Effector memory CD4-positive, alpha-beta T cell (primary cell): ENCODE results near the gene BTBD6.

Source experiments
- DNase-seq, 3 donors: peaks; one replicate each; pipeline ENCODE4 v3.0.0-alpha.2; 2020
- H3K27ac ChIP-seq: 2 replicates; pipeline ENCODE4 v1.7.0; 2013; ENCODE audit warnings: mild to moderate bottlenecking, low read length, moderate library complexity; ENCODE audit not compliant: insufficient read depth, poor library complexity, severe bottlenecking
- H3K27me3 ChIP-seq: replicated peaks from 2 replicates; pipeline ENCODE4 v1.7.0; 2013; ENCODE audit warnings: mild to moderate bottlenecking, low read length; ENCODE audit not compliant: insufficient read depth, control insufficient read depth, poor library complexity, severe bottlenecking
- H3K36me3 ChIP-seq: 2 replicates; pipeline ENCODE4 v1.7.0; 2013; ENCODE audit warnings: mild to moderate bottlenecking, low read length, moderate library complexity; ENCODE audit not compliant: control insufficient read depth, insufficient read depth
- H3K4me1 ChIP-seq: 2 replicates; pipeline ENCODE4 v1.7.0; 2013; ENCODE audit warnings: low read length, mild to moderate bottlenecking; ENCODE audit not compliant: control insufficient read depth, insufficient read depth, poor library complexity, severe bottlenecking
- H3K4me3 ChIP-seq: 2 replicates; pipeline ENCODE4 v1.7.0; 2013; ENCODE audit warnings: low read length, low read depth, mild to moderate bottlenecking; ENCODE audit not compliant: insufficient read depth, poor library complexity, severe bottlenecking
- H3K9me3 ChIP-seq: 2 replicates; pipeline ENCODE4 v1.7.0; 2013; ENCODE audit warnings: mild to moderate bottlenecking, low read length, moderate library complexity; ENCODE audit not compliant: control insufficient read depth

The BTBD6 gene

GRCh38 chr14:105210266-105211025 lies 37.9 kb upstream of the BTBD6 start:
- Histone ChIP-seq H3K9me3 (no peaks in the 10 kb centered on the region), H3K27me3 (no peaks in the 10 kb centered on the region), H3K27ac (no peak overlapping the region), H3K4me1 (no peaks in the 10 kb centered on the region), H3K36me3 (peaks cover 9% of the 10 kb centered on the region), H3K4me3 (no peak overlapping the region)
- DNase-seq, result no peak

GRCh38 chr14:105211086-105211757 lies 37.1 kb upstream of the BTBD6 start:
- no peak overlapping the region for H3K4me3 ChIP-seq
- no peaks in the 10 kb centered on the region for H3K4me1 ChIP-seq
- H3K27ac ChIP-seq, result no peak overlapping the region
- peaks cover 9% of the 10 kb centered on the region for H3K36me3 ChIP-seq
- H3K9me3 ChIP-seq, result no peaks in the 10 kb centered on the region
- H3K27me3 ChIP-seq, result no peaks in the 10 kb centered on the region
- DNase-seq, result no peak

GRCh38 chr14:105211758-105212089 lies 36.6 kb upstream of the BTBD6 start:
- H3K36me3 ChIP-seq, result peaks cover 9% of the 10 kb centered on the region
- H3K4me1 ChIP-seq, result no peaks in the 10 kb centered on the region
- H3K27me3 ChIP-seq, result no peaks in the 10 kb centered on the region
- DNase-seq, result no peak
- H3K4me3 ChIP-seq, result no peak overlapping the region
- no peaks in the 10 kb centered on the region for H3K9me3 ChIP-seq
- H3K27ac ChIP-seq, result no peak overlapping the region

GRCh38 chr14:105212541-105213300 lies 35.6 kb upstream of the BTBD6 start:
- Histone ChIP-seq H3K9me3 (no peaks in the 10 kb centered on the region), H3K4me1 (no peaks in the 10 kb centered on the region), H3K27ac (no peak overlapping the region), H3K27me3 (no peaks in the 10 kb centered on the region), H3K4me3 (no peak overlapping the region), H3K36me3 (peaks cover 18% of the 10 kb centered on the region)
- no peak for DNase-seq

GRCh38 chr14:105213361-105213760 lies 35.0 kb upstream of the BTBD6 start:
- Histone ChIP-seq H3K36me3 (peaks cover 23% of the 10 kb centered on the region), H3K27me3 (no peaks in the 10 kb centered on the region), H3K4me1 (no peaks in the 10 kb centered on the region), H3K4me3 (no peak overlapping the region), H3K27ac (no peak overlapping the region), H3K9me3 (no peaks in the 10 kb centered on the region)
- DNase-seq, result no peak

- no peaks in the 10 kb centered on the region for H3K9me3 ChIP-seq
- H3K36me3 ChIP-seq, result peaks cover 33% of the 10 kb centered on the region
- H3K27me3 ChIP-seq, result no peaks in the 10 kb centered on the region
- H3K4me3 ChIP-seq, result no peak overlapping the region
- H3K27ac ChIP-seq, result no peak overlapping the region
- no peaks in the 10 kb centered on the region for H3K4me1 ChIP-seq
- DNase-seq, result no peak
Measured at GRCh38 chr14:105214324-105214915, 33.9 kb upstream of the BTBD6 start.

GRCh38 chr14:105215602-105216001 lies 32.7 kb upstream of the BTBD6 start:
- peaks cover 40% of the 10 kb centered on the region for H3K36me3 ChIP-seq

GRCh38 chr14:105216490-105217247 lies 31.7 kb upstream of the BTBD6 start:
- no peak for DNase-seq
- peaks cover 44% of the 10 kb centered on the region for H3K36me3 ChIP-seq
- H3K4me1 ChIP-seq, result no peaks in the 10 kb centered on the region
- no peak overlapping the region for H3K4me3 ChIP-seq
- no peaks in the 10 kb centered on the region for H3K9me3 ChIP-seq
- H3K27me3 ChIP-seq, result no peaks in the 10 kb centered on the region
- no peak overlapping the region for H3K27ac ChIP-seq

More at GRCh38 chr14:105215602-105216001, 32.7 kb upstream of the BTBD6 start:
- no peaks in the 10 kb centered on the region for H3K9me3 ChIP-seq
- DNase-seq, result no peak
- no peak overlapping the region for H3K27ac ChIP-seq
- no peaks in the 10 kb centered on the region for H3K4me1 ChIP-seq
- no peak overlapping the region for H3K4me3 ChIP-seq
- no peaks in the 10 kb centered on the region for H3K27me3 ChIP-seq

- no peaks in the 10 kb centered on the region for H3K27me3 ChIP-seq
- DNase-seq, result no peak
- H3K9me3 ChIP-seq, result no peaks in the 10 kb centered on the region
- peaks cover 43% of the 10 kb centered on the region for H3K36me3 ChIP-seq
- no peak overlapping the region for H3K4me3 ChIP-seq
- no peak overlapping the region for H3K27ac ChIP-seq
- H3K4me1 ChIP-seq, result no peaks in the 10 kb centered on the region
Measured at GRCh38 chr14:105217774-105218173, 30.6 kb upstream of the BTBD6 start.
